Psoas muscle (tissue), 8 donors: ENCODE measurements around the gene MGA. TPM values are rescaled to one million over a fixed set of nuclear protein-coding genes. Genes with fewer than 3 reads are reported as not detected.

Source experiments
- ATAC-seq, 4 donors: fragments of 200-7000 bp; cut with Tn5 transposase; one replicate each; pipeline ENCODE4 v1.9.1; 2020; ENCODE audit warnings: moderate library complexity in 3 of 4, mild to moderate bottlenecking in 2 of 4
- DNase-seq, 2 donors: peaks; one replicate each; pipeline ENCODE4 v3.0.0-alpha.2; 2020
- H3K27ac ChIP-seq: fragments of 200-600 bp; one replicate; pipeline ENCODE4 v1.8.0; 2022
- H3K27me3 ChIP-seq, 3 donors: fragments of 200-600 bp in 1 of 3; one replicate each; pipeline versions ENCODE4 v1.6.1 to v1.8.0; 2013 to 2022; ENCODE audit warnings: low read length in 2 of 3, mild to moderate bottlenecking in 2 of 3, moderate library complexity in 1 of 3; ENCODE audit not compliant: insufficient read depth in 3 of 3
- H3K36me3 ChIP-seq, 2 donors: fragments of 200-600 bp in 1 of 2; one replicate each; pipeline versions ENCODE4 v1.6.1 to v1.8.0; 2013 to 2022; ENCODE audit warnings: low read depth in 1 of 2, mild to moderate bottlenecking in 1 of 2, moderate library complexity in 1 of 2; ENCODE audit not compliant: insufficient read depth in 1 of 2
- H3K4me1 ChIP-seq: fragments of 200-600 bp; one replicate; pipeline ENCODE4 v1.8.0; 2022
- H3K4me3 ChIP-seq: fragments of 200-600 bp; one replicate; pipeline ENCODE4 v1.8.0; 2022; ENCODE audit warnings: mild to moderate bottlenecking
- H3K9me3 ChIP-seq: fragments of 200-600 bp; one replicate; pipeline ENCODE4 v1.8.0; 2022
- WGBS, 3 donors: extraction: QIAGEN DNeasy Blood & Tissue Kit; methylation state at CpG; one replicate each; pipeline versions ENCODE4 v1.1.6 to v1.1.7; 2013; 5-methylcytosine and 5-hydroxymethylcytosine counted together
- intact Hi-C, 2 donors: fragments of 100-400 bp; cut with DNase I; formaldehyde crosslinking; loops; one replicate each; pipeline versions ENCODE4 v1.11.0 to v1.14.2; 2022
- polyA plus RNA-seq, 3 donors: library from polyadenylated mRNA; stranded (reverse); fragments of 200-250 nt; gene quantifications; one replicate each; pipeline ENCODE4 v1.2.3, GENCODE V29; 2013
- total RNA-seq, 4 donors: library from RNA; stranded (reverse); fragmentation: NEBNext Ultra II Directional in 2 of 4; extraction: Animal tissue kit (Norgen Biotek cat#: 25700) in 2 of 4; gene quantifications; one replicate each; pipeline versions ENCODE4 v1.2.1 to v1.2.4, GENCODE V29; 2021 to 2023
- TF ChIP-seq, protein P1 (sequence below): fragments of 200-600 bp; IDR thresholded peaks from one replicate; pipeline ENCODE4 v1.8.0; 2022; ENCODE audit warnings: antibody characterized with exemption
- donor health status: healthy with polysubstance abuse.
- donor health status: DM: no; HTN: no; CAD: no; lungs with moderate emphysema.
- donor health status: Bipolar disorder and iron deficiency.
- donor health status: healthy.
- donor health status: DM: yes; HTN: yes; CAD: no.
- donor health status: DM: no; HTN: no; CAD: no.
- donor health status: DM: no; HTN: no; CAD: no.
- donor health status: DM: yes; HTN: yes; CAD: no.

Gene MGA
- total and polyA plus RNA-seq, 7 donors, result 2.6 to 25.8 (median 13.1) TPM

DNA sequence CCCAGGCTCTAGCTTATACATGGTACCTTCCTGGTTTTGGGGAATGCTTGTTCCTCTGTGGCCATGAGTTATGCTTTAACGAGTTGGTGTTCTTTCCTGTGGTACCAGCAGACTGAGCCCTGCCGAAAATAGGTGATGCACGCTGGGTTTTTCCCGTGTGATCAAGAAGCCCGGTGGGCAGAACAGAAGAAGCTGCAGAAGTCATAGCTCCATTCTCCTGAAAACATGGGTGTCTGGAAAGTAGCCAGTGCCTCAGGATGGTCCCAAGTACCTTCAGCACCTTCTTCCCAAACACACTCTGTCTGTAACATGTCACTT, 139.2 kb downstream of the MGA start:
- WGBS, 3 donors, result 88 to 91% (median 89%) methylated on average over 5 of the region's 5 CpGs
- Histone ChIP-seq H3K4me3 (no peak overlapping the region), H3K9me3 (no peaks in the 10 kb centered on the region), H3K36me3 (peaks cover 2 to 20% of the 10 kb centered on the region in 2 donors), H3K27ac (no peak overlapping the region), H3K27me3 (no peaks in the 10 kb centered on the region), H3K4me1 (peaks cover 5% of the 10 kb centered on the region)
- ATAC-seq (no peak), DNase-seq (no peak)
- TF ChIP-seq, protein P1, sequence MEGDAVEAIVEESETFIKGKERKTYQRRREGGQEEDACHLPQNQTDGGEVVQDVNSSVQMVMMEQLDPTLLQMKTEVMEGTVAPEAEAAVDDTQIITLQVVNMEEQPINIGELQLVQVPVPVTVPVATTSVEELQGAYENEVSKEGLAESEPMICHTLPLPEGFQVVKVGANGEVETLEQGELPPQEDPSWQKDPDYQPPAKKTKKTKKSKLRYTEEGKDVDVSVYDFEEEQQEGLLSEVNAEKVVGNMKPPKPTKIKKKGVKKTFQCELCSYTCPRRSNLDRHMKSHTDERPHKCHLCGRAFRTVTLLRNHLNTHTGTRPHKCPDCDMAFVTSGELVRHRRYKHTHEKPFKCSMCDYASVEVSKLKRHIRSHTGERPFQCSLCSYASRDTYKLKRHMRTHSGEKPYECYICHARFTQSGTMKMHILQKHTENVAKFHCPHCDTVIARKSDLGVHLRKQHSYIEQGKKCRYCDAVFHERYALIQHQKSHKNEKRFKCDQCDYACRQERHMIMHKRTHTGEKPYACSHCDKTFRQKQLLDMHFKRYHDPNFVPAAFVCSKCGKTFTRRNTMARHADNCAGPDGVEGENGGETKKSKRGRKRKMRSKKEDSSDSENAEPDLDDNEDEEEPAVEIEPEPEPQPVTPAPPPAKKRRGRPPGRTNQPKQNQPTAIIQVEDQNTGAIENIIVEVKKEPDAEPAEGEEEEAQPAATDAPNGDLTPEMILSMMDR, result no peak
- intact Hi-C loops, result no loop called here

DNA sequence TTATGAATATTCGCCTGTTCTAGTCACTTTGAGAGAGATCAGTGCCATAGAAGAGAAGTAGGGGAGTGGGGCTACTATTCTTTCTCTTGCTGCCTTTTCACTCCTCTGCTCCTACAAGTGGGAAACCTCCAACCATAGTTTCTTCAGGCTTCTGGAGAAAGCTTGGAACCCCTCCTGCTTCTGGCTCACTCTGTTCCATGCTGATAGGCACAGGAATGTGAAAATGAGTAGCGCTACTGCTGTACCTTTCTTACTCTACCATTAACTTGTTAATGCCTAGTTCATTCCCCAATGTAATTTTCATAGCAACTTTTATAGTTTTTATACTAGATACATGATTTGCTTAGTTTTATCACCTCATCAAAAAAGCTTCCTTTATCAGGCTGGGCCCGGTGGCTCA, 141.0 kb downstream of the MGA start:
- Histone ChIP-seq H3K36me3 (peaks cover 2 to 20% of the 10 kb centered on the region in 2 donors), H3K27me3 (no peaks in the 10 kb centered on the region), H3K4me1 (peaks cover 5% of the 10 kb centered on the region), H3K27ac (no peak overlapping the region), H3K9me3 (no peaks in the 10 kb centered on the region), H3K4me3 (no peak overlapping the region)
- whole genome bisulfite sequencing, 3 donors, result 88 to 99% (median 96%) methylated on average over 3 of the region's 3 CpGs
- TF ChIP-seq, protein P1, result no peak
- DNase-seq, result no peak
- intact Hi-C loops, result no loop called here
- ATAC-seq, result no peak

DNA sequence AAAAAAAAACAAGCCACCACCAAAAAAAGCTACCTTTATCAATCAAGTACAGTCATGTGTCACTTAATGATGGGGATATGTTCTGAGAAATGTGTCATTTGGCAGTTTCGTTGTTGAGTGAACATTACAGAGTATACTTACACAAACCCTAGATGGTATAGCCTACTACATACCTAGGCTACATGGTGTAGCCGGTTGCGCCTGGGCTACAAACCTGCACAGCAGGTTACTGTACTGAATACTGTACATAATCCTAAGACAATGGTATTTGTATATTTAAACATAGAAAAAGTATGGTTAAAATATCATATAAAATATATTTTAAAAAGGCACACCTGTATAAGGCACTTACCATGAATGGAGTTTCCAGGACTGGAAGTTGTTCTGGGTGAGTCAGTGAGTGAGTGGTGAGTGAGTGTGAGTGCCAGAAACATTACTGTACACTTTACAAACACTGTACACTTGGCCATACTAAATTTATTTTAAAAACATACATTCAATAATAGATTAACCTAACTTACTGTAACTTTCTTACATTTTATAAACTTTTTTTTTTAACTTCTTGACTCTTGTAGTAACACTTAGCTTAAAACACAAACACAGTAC, 141.7 kb downstream of the MGA start:
- intact Hi-C loops, result no loop called here
- ATAC-seq (no peak), DNase-seq (no peak)
- WGBS, 3 donors, result 95 to 98% (median 98%) methylated on average over 3 of the region's 3 CpGs
- Histone ChIP-seq H3K4me3 (no peak overlapping the region), H3K27me3 (no peaks in the 10 kb centered on the region), H3K36me3 (peaks cover 2 to 20% of the 10 kb centered on the region in 2 donors), H3K4me1 (peaks cover 4% of the 10 kb centered on the region), H3K9me3 (no peaks in the 10 kb centered on the region), H3K27ac (no peak overlapping the region)
- TF ChIP-seq, protein P1, result no peak

DNA sequence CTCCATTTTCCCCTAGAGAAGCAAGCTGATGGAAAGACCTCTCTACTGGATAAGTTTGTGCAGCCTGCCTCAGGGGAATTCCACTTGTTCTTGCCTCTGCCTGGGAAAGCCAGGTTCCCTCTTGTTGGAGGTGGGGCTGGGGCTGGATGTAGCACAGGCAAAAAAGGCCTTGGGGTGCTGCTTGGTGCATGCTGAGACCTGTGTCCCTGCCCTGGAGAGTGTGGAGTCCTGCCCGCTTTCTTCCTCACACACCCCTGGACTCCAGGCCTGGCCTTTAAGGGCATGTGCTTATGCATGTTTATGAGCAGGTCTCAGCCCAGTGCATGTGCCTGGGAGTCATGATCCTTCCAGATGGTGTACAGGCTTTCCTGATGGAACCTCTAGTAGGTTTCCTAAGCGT, 144.2 kb downstream of the MGA start:
- ATAC-seq (no peak), DNase-seq (no peak)
- 91 to 98% (median 95%) methylated on average over 2 of the region's 2 CpGs for WGBS, 3 donors
- no peak overlapping the region for H3K27ac ChIP-seq
- H3K36me3 ChIP-seq, result peaks cover 2 to 20% of the 10 kb centered on the region in 2 donors
- H3K4me1 ChIP-seq, result no peaks in the 10 kb centered on the region
- intact Hi-C loops, result no loop called here
- no peaks in the 10 kb centered on the region for H3K27me3 ChIP-seq
- no peaks in the 10 kb centered on the region for H3K9me3 ChIP-seq
- H3K4me3 ChIP-seq, result no peak overlapping the region
- TF ChIP-seq, protein P1, result no peak
